Activated CD4-positive, alpha-beta memory T cell treated with anti-CD3 and anti-CD28 coated beads for 36 hours (primary cell): ENCODE data around the gene ASPN. TPM values are rescaled to one million over a fixed set of nuclear protein-coding genes. Genes with fewer than 3 reads are reported as not detected.

ENCODE experiments used
- CTCF ChIA-PET: fragments of 350-600 bp; sonication (Branson Sonifier 250); formaldehyde crosslinking; loops from one replicate; lab custom pipeline; 2021; ENCODE audit warnings: antibody characterized with exemption, inconsistent platforms; lab: Charles Lee
- POLR2A ChIA-PET: fragments of 350-600 bp; sonication (Branson Sonifier 250); formaldehyde crosslinking; loops from one replicate; lab custom pipeline; 2021; ENCODE audit warnings: antibody characterized with exemption; lab: Charles Lee
- DNase-seq: peaks from one replicate; pipeline ENCODE4 v3.0.0-alpha.2; 2020
- H3K27ac Mint-ChIP-seq: one replicate; pipeline ENCODE4 v1.8.0; 2021; ENCODE audit warnings: mixed read lengths
- H3K27me3 Mint-ChIP-seq: one replicate; pipeline ENCODE4 v1.8.0; 2021; ENCODE audit warnings: mixed read lengths
- H3K36me3 Mint-ChIP-seq: one replicate; pipeline ENCODE4 v1.8.0; 2021; ENCODE audit warnings: mixed read lengths
- H3K4me1 Mint-ChIP-seq: one replicate; pipeline ENCODE4 v1.8.0; 2021; ENCODE audit warnings: low read depth, mixed read lengths
- H3K4me3 Mint-ChIP-seq: one replicate; pipeline ENCODE4 v1.8.0; 2021; ENCODE audit warnings: mild to moderate bottlenecking, mixed read lengths
- H3K9me3 Mint-ChIP-seq: one replicate; pipeline ENCODE4 v1.8.0; 2021; ENCODE audit warnings: mixed read lengths
- intact Hi-C: fragments of 100-400 bp; cut with micrococcal nuclease; formaldehyde crosslinking; loops from one replicate; pipeline ENCODE4 v1.15.1; 2023
- total RNA-seq, 2 experiments: library from RNA; stranded (reverse); gene quantifications; one replicate each; pipeline ENCODE4 v1.2.3, GENCODE V29; 2021

The ASPN gene
- not detected for total RNA-seq

- CTCF ChIA-PET, result no interaction called here
- H3K4me3 Mint-ChIP-seq, result no peak within 1 kb of the TSS
- intact Hi-C loops, result no loop called here
- peaks cover 5% of the 10 kb centered on the region for H3K4me1 Mint-ChIP-seq
- DNase-seq, result no peak
- H3K27me3 Mint-ChIP-seq, result no peaks in the 10 kb centered on the region
- POLR2A ChIA-PET, result interaction anchor here (0.6 kb wide), 1 partner anchor 168 kb away, joined by 3 read pairs; no protein-coding TSS in a partner anchor
- H3K9me3 Mint-ChIP-seq, result no peaks in the 10 kb centered on the region
- H3K27ac Mint-ChIP-seq, result no peak within 1 kb of the TSS
- H3K36me3 Mint-ChIP-seq, result no peaks in the 10 kb centered on the region
Observed at GRCh38 chr9:92482329-92482728, at the start of gene ASPN. Gene ASPN, minus strand, starts transcription at chr9:92482506.

GRCh38 chr9:92530893-92531292 is 48.6 kb upstream of the ASPN start:
- H3K4me1 Mint-ChIP-seq, result peaks cover 7% of the 10 kb centered on the region
- H3K27ac Mint-ChIP-seq, result no peak overlapping the region
- H3K36me3 Mint-ChIP-seq, result no peaks in the 10 kb centered on the region
- DNase-seq, result no peak
- no peak overlapping the region for H3K4me3 Mint-ChIP-seq
- H3K27me3 Mint-ChIP-seq, result no peaks in the 10 kb centered on the region
- peaks cover 3% of the 10 kb centered on the region for H3K9me3 Mint-ChIP-seq
- CTCF ChIA-PET, result no interaction called here
- POLR2A ChIA-PET, result no interaction called here
- intact Hi-C loops, result no loop called here

GRCh38 chr9:92529124-92529523 is 46.8 kb upstream of the ASPN start:
- Mint-ChIP-seq H3K9me3 (peaks cover 3% of the 10 kb centered on the region), H3K4me3 (no peak overlapping the region), H3K4me1 (no peaks in the 10 kb centered on the region), H3K36me3 (no peaks in the 10 kb centered on the region), H3K27me3 (no peaks in the 10 kb centered on the region), H3K27ac (no peak overlapping the region)
- ChIA-PET CTCF (no interaction called here), POLR2A (no interaction called here)
- intact Hi-C loops, result no loop called here
- DNase-seq, result no peak

- Mint-ChIP-seq H3K36me3 (no peaks in the 10 kb centered on the region), H3K9me3 (peaks cover 3% of the 10 kb centered on the region), H3K27ac (no peak overlapping the region), H3K27me3 (no peaks in the 10 kb centered on the region), H3K4me3 (no peak overlapping the region), H3K4me1 (no peaks in the 10 kb centered on the region)
- ChIA-PET CTCF (no interaction called here), POLR2A (no interaction called here)
- no peak for DNase-seq
- intact Hi-C loops, result no loop called here
Observed at GRCh38 chr9:92528522-92528849, 46.2 kb upstream of the ASPN start.

- no peak for DNase-seq
- POLR2A ChIA-PET, result no interaction called here
- Mint-ChIP-seq H3K4me3 (no peak overlapping the region), H3K9me3 (peaks cover 3% of the 10 kb centered on the region), H3K36me3 (no peaks in the 10 kb centered on the region), H3K27me3 (no peaks in the 10 kb centered on the region), H3K4me1 (no peaks in the 10 kb centered on the region), H3K27ac (no peak overlapping the region)
- CTCF ChIA-PET, result no interaction called here
- intact Hi-C loops, result no loop called here
Observed at GRCh38 chr9:92527832-92528521, 45.7 kb upstream of the ASPN start.

GRCh38 chr9:92527291-92527828 is 45.1 kb upstream of the ASPN start:
- intact Hi-C loops, result no loop called here
- CTCF ChIA-PET, result interaction anchor here (0.7 kb wide), 1 partner anchor 574 kb away, joined by 3 read pairs; no protein-coding TSS in a partner anchor

GRCh38 chr9:92525306-92525705 is 43.0 kb upstream of the ASPN start:
- no peak overlapping the region for H3K27ac Mint-ChIP-seq
- no peak overlapping the region for H3K4me3 Mint-ChIP-seq
- no peaks in the 10 kb centered on the region for H3K9me3 Mint-ChIP-seq
- DNase-seq, result no peak
- H3K36me3 Mint-ChIP-seq, result no peaks in the 10 kb centered on the region
- no peaks in the 10 kb centered on the region for H3K4me1 Mint-ChIP-seq
- intact Hi-C loops, result no loop called here
- CTCF ChIA-PET, result interaction anchor here (1.7 kb wide), 1 partner anchor 384 kb away, joined by 4 read pairs; no protein-coding TSS in a partner anchor
- H3K27me3 Mint-ChIP-seq, result no peaks in the 10 kb centered on the region
- POLR2A ChIA-PET, result no interaction called here

More at GRCh38 chr9:92527291-92527828, 45.1 kb upstream of the ASPN start:
- no peaks in the 10 kb centered on the region for H3K27me3 Mint-ChIP-seq
- no peak overlapping the region for H3K27ac Mint-ChIP-seq
- H3K4me3 Mint-ChIP-seq, result no peak overlapping the region
- no peaks in the 10 kb centered on the region for H3K36me3 Mint-ChIP-seq
- DNase-seq, result no peak
- peaks cover 2% of the 10 kb centered on the region for H3K9me3 Mint-ChIP-seq
- no peaks in the 10 kb centered on the region for H3K4me1 Mint-ChIP-seq
- POLR2A ChIA-PET, result no interaction called here

GRCh38 chr9:92524881-92525280 is 42.6 kb upstream of the ASPN start:
- ChIA-PET CTCF (no interaction called here), POLR2A (no interaction called here)
- Mint-ChIP-seq H3K27me3 (no peaks in the 10 kb centered on the region), H3K27ac (no peak overlapping the region), H3K4me1 (no peaks in the 10 kb centered on the region), H3K9me3 (no peaks in the 10 kb centered on the region), H3K36me3 (no peaks in the 10 kb centered on the region), H3K4me3 (no peak overlapping the region)
- intact Hi-C loops, result no loop called here
- DNase-seq, result no peak

GRCh38 chr9:92522983-92523970 is 41.0 kb upstream of the ASPN start:
- ChIA-PET CTCF (no interaction called here), POLR2A (no interaction called here)
- H3K4me1 Mint-ChIP-seq, result no peaks in the 10 kb centered on the region
- no peak overlapping the region for H3K4me3 Mint-ChIP-seq
- no peak overlapping the region for H3K27ac Mint-ChIP-seq
- intact Hi-C loops, result no loop called here
- H3K9me3 Mint-ChIP-seq, result no peaks in the 10 kb centered on the region
- H3K36me3 Mint-ChIP-seq, result no peaks in the 10 kb centered on the region
- DNase-seq, result no peak
- H3K27me3 Mint-ChIP-seq, result no peaks in the 10 kb centered on the region

GRCh38 chr9:92520837-92521236 is 38.5 kb upstream of the ASPN start:
- intact Hi-C loops, result no loop called here
- no peak for DNase-seq
- Mint-ChIP-seq H3K27me3 (no peaks in the 10 kb centered on the region), H3K9me3 (no peaks in the 10 kb centered on the region), H3K4me1 (no peaks in the 10 kb centered on the region), H3K4me3 (no peak overlapping the region), H3K27ac (no peak overlapping the region), H3K36me3 (no peaks in the 10 kb centered on the region)
- ChIA-PET POLR2A (no interaction called here), CTCF (no interaction called here)

GRCh38 chr9:92518199-92518598 is 35.9 kb upstream of the ASPN start:
- DNase-seq, result no peak
- no peaks in the 10 kb centered on the region for H3K27me3 Mint-ChIP-seq
- POLR2A ChIA-PET, result no interaction called here
- H3K4me1 Mint-ChIP-seq, result no peaks in the 10 kb centered on the region
- no peak overlapping the region for H3K4me3 Mint-ChIP-seq
- CTCF ChIA-PET, result no interaction called here
- H3K36me3 Mint-ChIP-seq, result no peaks in the 10 kb centered on the region
- H3K9me3 Mint-ChIP-seq, result no peaks in the 10 kb centered on the region
- H3K27ac Mint-ChIP-seq, result no peak overlapping the region
- intact Hi-C loops, result no loop called here

GRCh38 chr9:92517046-92517445 is 34.7 kb upstream of the ASPN start:
- ChIA-PET POLR2A (no interaction called here), CTCF (no interaction called here)
- no peaks in the 10 kb centered on the region for H3K9me3 Mint-ChIP-seq
- no peak for DNase-seq
- H3K27ac Mint-ChIP-seq, result no peak overlapping the region
- intact Hi-C loops, result no loop called here
- no peak overlapping the region for H3K4me3 Mint-ChIP-seq
- no peaks in the 10 kb centered on the region for H3K36me3 Mint-ChIP-seq
- H3K4me1 Mint-ChIP-seq, result no peaks in the 10 kb centered on the region
- no peaks in the 10 kb centered on the region for H3K27me3 Mint-ChIP-seq
